GM18508 (cell line): ENCODE measurements around the gene ACVR1.
"Not testable (repeated sequence)": the region's sequence is repeated elsewhere in the genome, so short reads cannot be mapped to it uniquely, and the experiment has no call there.

Experiments used
- ATAC-seq: cut with Tn5 transposase; IDR thresholded peaks from one replicate; pipeline ENCODE4 v1.9.1; 2021; ENCODE audit warnings: moderate number of reproducible peaks; ENCODE audit not compliant: insufficient read depth, unreplicated experiment

Gene ACVR1

GRCh38 chr2:157894694-157895435 lies 18.7 kb upstream of the ACVR1 start:
- ATAC-seq: no peak

- ATAC-seq: no peak
Observed at GRCh38 chr2:157893611-157894010, 17.5 kb upstream of the ACVR1 start.

DNA sequence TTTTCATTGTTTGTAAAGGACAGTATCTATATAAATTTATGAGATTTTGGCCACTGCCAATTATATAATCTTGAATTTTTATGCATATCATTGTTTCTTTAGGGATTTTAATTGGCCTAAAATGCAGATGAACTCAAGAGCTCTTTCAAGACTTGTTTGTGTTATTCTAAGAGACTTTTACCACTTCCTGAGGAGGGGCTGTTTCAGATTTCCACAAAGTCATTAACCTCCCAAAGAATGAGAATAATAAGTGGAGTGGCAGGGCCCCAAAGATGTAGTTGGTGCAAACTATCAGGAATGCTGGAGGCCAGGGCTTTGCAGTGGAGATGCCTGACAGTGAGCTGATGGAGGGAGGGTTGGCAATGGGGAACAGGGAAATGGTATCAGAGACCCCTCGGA lies 15.5 kb upstream of the ACVR1 start:
- ATAC-seq: no peak

- ATAC-seq: no peak
Observed at GRCh38 chr2:157890969-157891642, 15.0 kb upstream of the ACVR1 start.

DNA sequence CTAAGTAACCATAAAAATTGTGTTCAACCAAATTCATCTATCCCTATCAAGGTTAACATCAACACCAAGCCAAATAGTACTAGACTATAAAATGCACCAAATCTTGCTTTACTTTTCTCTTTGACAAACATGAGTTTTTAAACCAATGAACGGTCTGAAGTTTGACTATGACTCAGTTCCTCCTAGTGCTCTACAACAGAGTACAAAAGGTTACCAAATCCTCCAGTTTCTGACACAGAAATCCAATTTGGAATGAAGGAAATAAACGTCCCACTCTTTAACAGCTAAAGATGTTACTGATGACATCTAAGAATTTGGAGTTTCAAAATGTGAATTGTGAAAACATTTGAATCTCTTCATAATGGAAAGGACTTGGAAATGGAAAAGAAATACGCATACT lies 11.8 kb upstream of the ACVR1 start:
- no peak for ATAC-seq

GRCh38 chr2:157884533-157884932 lies 8.4 kb upstream of the ACVR1 start:
- ATAC-seq: not testable (repeated sequence)

- ATAC-seq: no peak
Observed at GRCh38 chr2:157880927-157881326, 4.8 kb upstream of the ACVR1 start.

- ATAC-seq: no peak
Observed at GRCh38 chr2:157877761-157878400, 1.8 kb upstream of the ACVR1 start.

DNA sequence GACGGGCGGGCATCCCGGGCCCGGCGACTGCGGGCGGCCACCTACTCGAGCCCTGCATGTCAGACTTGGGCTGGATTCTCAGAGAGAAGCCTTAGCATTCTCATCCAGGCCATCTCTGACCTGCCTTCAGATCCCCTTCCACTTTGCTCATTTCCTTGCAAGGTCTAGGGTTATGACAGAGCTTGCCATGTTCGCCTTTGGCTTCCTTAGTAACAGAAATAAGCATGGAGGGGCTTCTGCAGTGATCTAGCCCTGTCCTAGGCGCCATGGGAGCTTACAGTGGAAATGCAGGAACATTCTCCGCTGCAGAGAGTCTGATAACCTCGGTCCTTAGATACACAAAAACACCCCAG lies 632 bp upstream of the ACVR1 start:
- ATAC-seq: no peak

GRCh38 chr2:157875641-157876065 lies 477 bp downstream of the ACVR1 start:
- no peak for ATAC-seq

GRCh38 chr2:157874997-157875640 lies 1.0 kb downstream of the ACVR1 start:
- no peak for ATAC-seq

DNA sequence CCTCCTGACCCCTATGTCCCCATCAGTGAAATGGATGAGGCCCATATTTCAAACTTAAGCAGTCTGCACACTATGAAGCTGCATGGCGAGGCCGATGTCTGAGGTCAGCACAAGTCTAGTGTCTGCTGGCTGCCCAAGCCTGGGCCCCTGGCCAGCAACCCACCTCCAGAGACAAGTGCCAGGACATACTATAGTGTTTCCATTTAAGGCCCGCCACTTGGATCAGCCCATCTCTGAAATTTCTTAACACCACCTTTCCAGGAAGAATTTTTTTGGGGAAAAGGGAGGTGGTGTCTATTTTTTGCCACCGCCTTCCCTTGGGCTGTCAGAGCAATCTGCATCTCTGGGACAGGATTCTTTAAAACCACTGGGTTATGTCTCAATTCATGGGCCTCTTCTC lies 1.8 kb downstream of the ACVR1 start:
- ATAC-seq: no peak

- no peak for ATAC-seq
Observed at GRCh38 chr2:157872791-157873190, 3.3 kb downstream of the ACVR1 start.

DNA sequence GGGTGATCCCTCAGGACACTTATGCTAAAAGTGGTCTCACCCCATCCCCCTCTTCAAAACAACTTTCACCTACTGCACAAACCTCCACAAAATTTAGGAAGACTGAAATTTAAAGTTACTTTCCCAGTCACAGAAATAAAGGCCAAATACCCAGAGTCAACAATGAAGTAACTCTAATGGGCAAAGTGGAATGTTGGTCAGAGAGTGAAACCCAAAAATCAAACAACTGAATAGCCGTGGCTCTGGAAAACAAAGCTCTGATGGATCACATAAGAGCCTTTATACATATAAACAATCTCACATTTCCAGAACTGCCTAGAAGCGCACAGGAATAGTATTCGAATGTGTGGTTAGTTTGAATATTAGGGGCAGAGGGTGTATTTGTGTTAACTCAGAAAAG lies 4.7 kb downstream of the ACVR1 start:
- ATAC-seq: no peak

DNA sequence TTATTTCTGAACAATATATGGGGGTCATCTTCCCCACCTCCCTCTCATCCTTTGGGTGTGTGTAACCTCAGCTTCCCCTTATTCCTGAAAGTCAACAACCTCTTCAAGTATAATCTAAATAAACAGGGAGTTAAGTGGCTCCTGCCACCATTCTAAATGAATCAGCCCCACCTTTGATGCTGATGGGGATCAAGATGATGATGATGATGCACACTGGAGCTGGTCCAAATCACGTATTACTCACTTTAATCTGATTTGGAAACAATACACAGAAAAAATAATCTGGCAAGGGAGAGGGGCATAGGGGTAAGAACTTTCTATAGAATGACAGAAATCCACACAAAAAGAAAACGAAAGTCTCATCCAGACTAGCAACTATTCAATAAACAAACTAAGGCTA lies 7.1 kb downstream of the ACVR1 start:
- no peak for ATAC-seq

- no peak for ATAC-seq
Observed at GRCh38 chr2:157867703-157868102, 8.4 kb downstream of the ACVR1 start.

DNA sequence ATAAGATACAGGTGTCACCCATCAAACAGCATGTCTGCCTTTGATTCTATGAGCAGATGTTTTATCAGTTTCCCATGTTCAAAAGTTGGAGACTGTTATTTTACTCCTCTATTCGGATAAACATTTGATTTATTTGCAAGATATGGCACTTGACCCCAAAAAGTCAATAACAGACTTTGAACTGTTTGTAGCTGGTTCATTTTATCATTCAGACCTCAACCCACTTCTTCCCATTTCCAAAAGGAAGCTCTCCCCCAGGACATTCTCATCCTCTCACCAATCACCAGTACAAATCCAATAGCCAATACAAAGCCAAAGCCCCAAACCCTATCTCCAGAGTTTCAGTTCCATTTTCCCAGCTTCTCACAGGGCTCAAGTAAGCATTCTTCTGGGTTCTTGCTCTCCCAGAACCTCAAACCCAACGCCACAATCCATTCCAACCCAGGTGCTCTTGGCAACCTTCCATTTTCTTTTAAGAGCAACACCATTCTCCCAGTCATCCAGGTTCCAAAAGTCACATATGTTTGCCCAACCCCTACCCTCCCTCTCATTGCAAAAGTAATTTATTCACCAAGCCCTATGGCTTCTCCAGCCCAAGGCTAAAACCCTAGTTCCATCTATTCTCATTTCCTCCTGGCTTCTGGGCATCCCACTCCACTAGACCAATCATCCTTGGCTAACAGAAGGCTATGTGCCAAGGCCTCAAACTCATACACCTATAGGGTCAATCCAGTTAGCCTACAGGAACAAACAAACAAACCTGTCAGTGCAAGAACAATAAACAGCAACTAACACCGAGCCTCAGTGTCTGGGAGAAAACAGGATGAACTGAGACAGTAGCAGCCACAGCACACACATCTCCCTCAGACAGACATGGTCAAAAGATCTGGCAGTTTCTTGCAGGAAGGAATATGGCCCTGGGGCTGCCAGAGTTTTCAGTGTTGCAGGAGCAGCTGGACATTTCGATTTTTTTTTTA lies 9.2 kb downstream of the ACVR1 start:
- ATAC-seq: no peak

- ATAC-seq: no peak
Observed at GRCh38 chr2:157866202-157866601, 9.9 kb downstream of the ACVR1 start.

DNA sequence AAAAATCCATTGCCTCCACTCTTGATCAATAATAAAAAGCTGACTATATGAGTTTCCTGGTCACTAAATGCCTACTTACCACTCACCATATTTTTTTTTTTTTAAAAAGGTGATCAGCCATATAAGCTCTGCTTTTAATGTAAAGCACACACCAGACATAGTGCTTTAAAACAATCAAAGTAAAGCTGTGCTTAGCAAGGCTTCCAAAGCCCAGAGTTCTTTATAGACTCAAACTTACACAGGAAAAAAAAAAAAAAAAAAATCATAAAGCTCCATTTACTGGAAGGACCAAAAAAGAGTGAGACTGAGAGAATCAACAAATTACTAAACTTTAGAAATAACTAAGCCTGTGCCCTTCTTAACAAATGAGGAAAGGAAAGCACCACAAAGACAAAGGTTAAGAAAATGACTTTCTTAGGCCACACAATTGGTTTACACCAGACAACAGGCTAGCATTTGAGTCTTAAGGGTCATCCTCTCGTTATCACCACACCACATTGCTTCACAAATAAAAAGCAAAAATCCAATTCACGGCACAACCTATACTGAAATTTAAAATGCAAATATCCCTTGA lies 11.2 kb downstream of the ACVR1 start:
- no peak for ATAC-seq

GRCh38 chr2:157858846-157859245 lies 17.3 kb downstream of the ACVR1 start:
- ATAC-seq: no peak
